Left lung (tissue), 10 donors: Measurements from ENCODE around the gene RAPGEF2. TPM values are rescaled to one million over a fixed set of nuclear protein-coding genes. Genes with fewer than 3 reads are reported as not detected.
"Not testable (repeated sequence)": the region's sequence is repeated elsewhere in the genome, so short reads cannot be mapped to it uniquely, and the experiment has no call there.

Experiments used
- ATAC-seq: fragments of 200-7000 bp; cut with Tn5 transposase; one replicate; pipeline ENCODE4 v1.9.1; 2020; ENCODE audit warnings: moderate library complexity
- DNase-seq, 4 donors: peaks; one replicate each; pipeline ENCODE4 v3.0.0-alpha.2; 2013 to 2020
- H3K27ac ChIP-seq, 2 donors: fragments of 200-600 bp; sonication (generic) in 1 of 2; one replicate each; pipeline versions ENCODE4 v1.5.0 to v1.8.0; 2020 to 2021
- H3K27me3 ChIP-seq, 2 donors: fragments of 200-600 bp; sonication (generic) in 1 of 2; one replicate each; pipeline versions ENCODE4 v1.5.0 to v1.8.0; 2020 to 2021
- H3K36me3 ChIP-seq, 2 donors: fragments of 200-600 bp; sonication (generic) in 1 of 2; one replicate each; pipeline versions ENCODE4 v1.5.0 to v1.8.0; 2020 to 2021
- H3K4me1 ChIP-seq, 2 donors: fragments of 200-600 bp; one replicate each; pipeline ENCODE4 v1.8.0; 2021
- H3K4me3 ChIP-seq, 2 donors: fragments of 200-600 bp; sonication (generic) in 1 of 2; one replicate each; pipeline versions ENCODE4 v1.5.0 to v1.8.0; 2020 to 2021; ENCODE audit warnings: mild to moderate bottlenecking in 1 of 2
- H3K9me3 ChIP-seq, 2 donors: fragments of 200-600 bp; sonication (generic) in 1 of 2; one replicate each; pipeline versions ENCODE4 v1.5.0 to v1.8.0; 2020 to 2021
- CTCF ChIP-seq, 2 donors: fragments of 200-600 bp; sonication (generic) in 1 of 2; IDR thresholded peaks; one replicate each; pipeline versions ENCODE4 v1.5.0 to v1.8.0; 2021; ENCODE audit warnings: antibody characterized with exemption in 2 of 2
- intact Hi-C, 2 donors: fragments of 100-400 bp; cut with DNase I; formaldehyde crosslinking; loops; one replicate each; pipeline versions ENCODE4 v1.11.2 to v1.14.2; 2022
- polyA plus RNA-seq, 6 donors: library from polyadenylated mRNA; unstranded; fragments of 120-200 nt; gene quantifications; one replicate each; pipeline ENCODE4 v1.2.1, GENCODE V29; 2013; ENCODE audit not compliant: insufficient read length in 6 of 6
- total RNA-seq, 2 donors: library from RNA; stranded (reverse); fragmentation: NEBNext Ultra II Directional; extraction: Animal tissue kit (Norgen Biotek cat#: 25700); gene quantifications; one replicate each; pipeline ENCODE4 v1.2.1, GENCODE V29; 2021
- donor health status: DM: no; HTN: yes; CAD: no.
- donor health status: DM: no; HTN: no; CAD: no.

RAPGEF2 gene
- total and polyA plus RNA-seq, 8 donors = 39.9 to 52.0 (median 45.4) TPM

- Histone ChIP-seq H3K4me3 (no peak overlapping the region), H3K9me3 (no peaks in the 10 kb centered on the region), H3K27ac (no peak overlapping the region), H3K4me1 (no peaks in the 10 kb centered on the region), H3K36me3 (no peaks in the 10 kb centered on the region), H3K27me3 (no peaks in the 10 kb centered on the region)
- no peak for DNase-seq
- intact Hi-C loops = no loop called here
- no peak for ATAC-seq
- TF ChIP-seq CTCF (IDR thresholded peaks at IDR 0.05) = no peak
These were observed 37.2 kb upstream of the RAPGEF2 start for GRCh38 chr4:159065513-159066240.

- DNase-seq, H3K27me3 ChIP-seq, H3K27ac ChIP-seq, H3K4me1 ChIP-seq, ATAC-seq, H3K36me3 ChIP-seq, H3K9me3 ChIP-seq, intact Hi-C loops, H3K4me3 ChIP-seq: not testable (repeated sequence)
These were observed 34.7 kb upstream of the RAPGEF2 start for GRCh38 chr4:159068139-159068538.

GRCh38 chr4:159069922-159070321 is 33.0 kb upstream of the RAPGEF2 start:
- H3K4me1 ChIP-seq = no peaks in the 10 kb centered on the region
- no peak overlapping the region for H3K27ac ChIP-seq
- no peaks in the 10 kb centered on the region for H3K27me3 ChIP-seq
- H3K9me3 ChIP-seq = no peaks in the 10 kb centered on the region
- no peak overlapping the region for H3K4me3 ChIP-seq
- DNase-seq (no peak), ATAC-seq (no peak)
- H3K36me3 ChIP-seq = no peaks in the 10 kb centered on the region
- TF ChIP-seq CTCF (IDR thresholded peaks at IDR 0.05) = no peak
- intact Hi-C loops = no loop called here

GRCh38 chr4:159070742-159071141 is 32.1 kb upstream of the RAPGEF2 start:
- no peaks in the 10 kb centered on the region for H3K36me3 ChIP-seq
- no peak overlapping the region for H3K4me3 ChIP-seq
- intact Hi-C loops = no loop called here
- no peaks in the 10 kb centered on the region for H3K27me3 ChIP-seq
- no peak for TF ChIP-seq CTCF (IDR thresholded peaks at IDR 0.05)
- DNase-seq (no peak), ATAC-seq (no peak)
- no peak overlapping the region for H3K27ac ChIP-seq
- no peaks in the 10 kb centered on the region for H3K9me3 ChIP-seq
- no peaks in the 10 kb centered on the region for H3K4me1 ChIP-seq

GRCh38 chr4:159071178-159071968 is 31.5 kb upstream of the RAPGEF2 start:
- Histone ChIP-seq H3K4me3 (no peak overlapping the region), H3K27ac (peak overlapping the region in 1 of 2 donors; percentile 20), H3K36me3 (no peaks in the 10 kb centered on the region), H3K4me1 (no peaks in the 10 kb centered on the region), H3K9me3 (no peaks in the 10 kb centered on the region), H3K27me3 (no peaks in the 10 kb centered on the region)
- intact Hi-C loops = no loop called here
- peak; percentile 24 for ATAC-seq
- DNase-seq = no peak
- no peak for TF ChIP-seq CTCF (IDR thresholded peaks at IDR 0.05)
